GM19023 (cell line): ENCODE measurements around the gene CACNA1E.
"Not testable (repeated sequence)": the region's sequence is repeated elsewhere in the genome, so short reads cannot be mapped to it uniquely, and the experiment has no call there.

ENCODE experiments used
- ATAC-seq: cut with Tn5 transposase; IDR thresholded peaks from one replicate; pipeline ENCODE4 v1.9.1; 2021; ENCODE audit warnings: mild to moderate bottlenecking, moderate library complexity; ENCODE audit not compliant: unreplicated experiment

CACNA1E gene

GRCh38 chr1:181514298-181515290 is 31.3 kb downstream of the CACNA1E start:
- peak; percentile 84 for ATAC-seq

DNA sequence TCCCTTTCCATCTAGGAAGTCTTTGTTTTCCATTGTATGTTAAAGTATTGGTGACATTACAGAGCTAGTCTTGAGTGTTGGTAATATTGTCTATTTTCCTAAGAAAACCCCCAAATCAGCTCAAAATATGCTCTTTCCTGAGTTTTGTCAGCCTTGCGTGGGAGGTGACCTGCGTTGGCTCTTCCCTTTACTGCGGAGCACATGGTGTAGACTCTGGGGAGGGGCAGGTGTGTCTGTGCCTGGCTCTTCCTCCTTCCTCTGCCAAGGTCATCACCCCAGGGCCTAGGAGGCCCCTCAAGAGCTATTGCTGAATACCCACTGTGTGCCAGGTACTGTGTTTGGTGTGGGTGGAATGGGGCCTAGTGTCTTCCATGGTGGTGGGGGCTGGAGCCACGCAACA is 33.4 kb downstream of the CACNA1E start:
- ATAC-seq = no peak

GRCh38 chr1:181517181-181517875 is 34.0 kb downstream of the CACNA1E start:
- ATAC-seq = no peak

GRCh38 chr1:181518152-181518551 is 34.8 kb downstream of the CACNA1E start:
- ATAC-seq = no peak

GRCh38 chr1:181522864-181523263 is 39.5 kb downstream of the CACNA1E start:
- ATAC-seq = no peak

DNA sequence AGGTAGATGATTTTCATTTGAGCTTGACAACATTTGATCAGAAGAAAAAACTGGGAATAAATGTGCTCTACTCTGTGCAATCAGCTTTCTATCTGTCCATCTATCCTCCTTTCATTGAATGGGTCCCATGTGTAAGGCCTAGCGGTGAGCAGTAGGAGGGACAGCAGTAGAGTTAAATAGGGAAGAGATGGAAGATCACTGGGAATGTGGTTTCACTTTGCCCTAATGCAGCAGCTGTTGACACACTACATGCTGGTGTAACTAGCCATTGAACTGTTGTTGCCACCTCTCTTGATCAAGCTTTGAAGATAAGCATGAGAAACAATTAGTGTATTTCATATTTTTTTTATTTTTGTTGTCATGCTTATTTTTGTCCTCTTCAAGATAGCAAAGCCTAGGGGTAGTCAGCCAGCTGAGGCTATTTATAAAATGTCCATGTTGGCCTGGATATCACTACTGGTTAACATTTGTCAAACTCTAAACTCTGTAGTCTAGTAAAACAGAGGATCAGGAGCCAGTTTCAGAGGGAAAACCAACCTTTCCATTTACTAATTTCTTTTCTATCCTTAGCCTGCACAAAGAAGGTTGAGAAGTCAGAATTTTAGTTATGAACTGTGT is 41.9 kb downstream of the CACNA1E start:
- no peak for ATAC-seq

DNA sequence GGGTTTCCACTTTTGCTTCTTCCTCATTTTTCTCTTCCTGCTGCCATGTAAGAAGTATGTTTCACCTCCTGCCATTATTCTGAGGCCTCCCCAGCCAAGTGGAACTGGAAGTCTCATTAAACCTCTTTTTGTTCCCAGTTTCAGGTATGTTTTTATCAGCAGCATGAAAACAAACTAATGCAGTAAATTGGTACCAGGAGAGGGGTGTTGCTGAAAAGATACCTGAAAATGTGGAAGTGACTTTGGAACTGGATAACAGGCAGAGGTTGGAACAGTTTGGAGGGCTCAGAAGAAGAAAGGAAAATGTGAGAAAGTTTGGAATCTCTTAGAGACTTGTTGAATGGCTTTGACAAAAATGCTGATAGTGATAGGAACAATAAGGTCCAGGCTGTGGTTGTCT is 44.9 kb downstream of the CACNA1E start:
- not testable (repeated sequence) for ATAC-seq

DNA sequence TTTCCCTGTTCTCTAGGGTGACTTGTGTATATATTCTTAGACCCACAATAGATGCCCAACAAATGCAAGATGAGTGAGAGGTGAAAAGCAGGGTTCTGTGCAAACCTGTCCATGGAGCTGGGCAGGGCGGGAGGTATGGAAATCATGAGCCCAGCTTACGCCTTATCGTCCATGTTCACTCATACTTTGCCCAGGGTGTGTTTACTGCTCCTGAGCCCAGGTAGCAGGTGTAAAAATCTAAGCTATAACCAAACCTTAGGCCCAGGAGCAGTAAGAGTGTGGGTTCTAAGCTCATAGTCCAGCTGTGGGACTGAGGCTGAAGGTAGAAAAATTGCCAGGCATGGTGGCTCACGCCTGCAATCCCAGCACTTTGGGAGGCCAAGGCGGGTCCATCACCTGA is 48.1 kb downstream of the CACNA1E start:
- ATAC-seq = no peak

GRCh38 chr1:181531951-181532600 is 48.8 kb downstream of the CACNA1E start:
- ATAC-seq = no peak

DNA sequence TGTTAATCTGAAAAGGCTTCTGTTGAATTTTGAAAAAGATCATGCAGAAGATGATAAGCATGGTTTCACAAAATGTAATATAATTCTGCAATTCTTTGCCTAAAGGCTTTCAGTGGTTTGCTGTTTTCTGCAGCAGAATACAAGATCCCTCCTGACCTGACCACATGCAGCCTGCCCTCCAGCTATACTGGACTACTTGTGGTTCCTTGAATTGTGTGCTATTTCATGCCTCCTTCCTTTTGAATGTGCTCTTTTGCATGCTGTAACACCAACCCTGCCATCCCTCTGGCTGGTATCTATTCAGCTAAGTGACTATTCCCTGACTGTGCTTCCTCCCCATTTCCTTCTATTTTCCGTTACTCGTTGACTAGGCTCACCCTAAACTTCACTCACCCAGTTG is 55.5 kb downstream of the CACNA1E start:
- no peak for ATAC-seq

DNA sequence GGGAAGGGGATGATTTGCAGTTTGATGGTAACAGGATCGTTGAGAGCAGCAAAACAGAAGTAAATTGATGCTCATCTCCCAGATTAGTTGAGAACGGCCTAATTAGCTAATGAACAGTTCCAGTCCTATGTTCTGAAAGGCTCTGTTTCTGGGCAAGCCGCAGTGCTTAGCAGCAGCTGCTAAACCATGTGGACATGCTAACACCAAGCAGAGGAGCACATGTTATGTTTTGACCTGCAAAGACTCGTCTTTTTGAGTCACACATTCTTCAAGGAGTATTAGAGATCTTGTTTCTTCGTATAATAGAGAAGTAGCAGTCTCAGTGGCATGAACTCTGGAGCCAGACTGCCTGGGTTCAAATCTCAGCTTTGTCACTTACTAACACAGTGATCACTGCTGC is 58.1 kb downstream of the CACNA1E start:
- no peak for ATAC-seq

DNA sequence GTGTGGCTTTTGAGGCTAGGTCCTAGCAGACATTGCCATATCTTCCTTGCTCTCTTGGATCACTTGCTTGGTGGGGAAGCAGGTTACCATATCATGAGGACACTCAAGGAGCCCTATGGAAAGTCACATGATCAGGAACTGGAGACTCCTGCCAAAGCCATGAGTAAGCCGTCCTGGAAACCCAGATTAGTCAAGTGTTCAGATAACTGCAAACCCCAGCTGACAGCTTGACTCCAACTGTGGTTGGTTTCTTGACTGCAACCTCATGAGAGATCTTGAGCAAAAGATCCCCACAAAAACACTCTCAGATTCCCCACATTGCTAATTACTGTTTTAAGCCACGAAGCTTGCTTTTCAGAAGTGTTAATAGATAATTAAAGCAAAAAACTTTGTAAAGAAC is 58.6 kb downstream of the CACNA1E start:
- peak; percentile 71 for ATAC-seq

GRCh38 chr1:181542406-181542805 is 59.1 kb downstream of the CACNA1E start:
- ATAC-seq = peak; percentile 35

GRCh38 chr1:181545395-181545794 is 62.1 kb downstream of the CACNA1E start:
- no peak for ATAC-seq

DNA sequence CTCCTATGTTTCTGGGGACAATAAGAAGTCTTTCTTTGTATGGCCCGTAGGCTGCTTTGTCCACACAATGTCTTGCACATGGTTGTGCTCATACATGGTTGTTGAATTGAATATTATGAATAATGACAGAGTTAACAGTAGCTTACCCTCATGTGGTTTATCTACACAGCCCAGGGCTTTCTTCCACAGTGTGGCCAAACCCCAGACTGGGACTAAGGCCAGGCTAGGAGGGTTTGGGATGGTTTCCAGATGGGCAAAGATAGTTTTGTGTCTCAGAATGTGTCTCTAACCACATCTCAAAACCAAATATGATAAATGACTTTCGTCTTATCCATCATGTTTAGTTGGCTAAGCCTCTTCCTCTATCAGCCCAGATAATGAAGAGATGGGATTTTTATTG is 65.2 kb downstream of the CACNA1E start:
- ATAC-seq = no peak

- ATAC-seq = no peak
Observed at GRCh38 chr1:181551249-181551648, 67.9 kb downstream of the CACNA1E start.

- no peak for ATAC-seq
Observed at GRCh38 chr1:181551754-181552153, 68.4 kb downstream of the CACNA1E start.

- ATAC-seq = no peak
Observed at GRCh38 chr1:181554465-181554864, 71.1 kb downstream of the CACNA1E start.

DNA sequence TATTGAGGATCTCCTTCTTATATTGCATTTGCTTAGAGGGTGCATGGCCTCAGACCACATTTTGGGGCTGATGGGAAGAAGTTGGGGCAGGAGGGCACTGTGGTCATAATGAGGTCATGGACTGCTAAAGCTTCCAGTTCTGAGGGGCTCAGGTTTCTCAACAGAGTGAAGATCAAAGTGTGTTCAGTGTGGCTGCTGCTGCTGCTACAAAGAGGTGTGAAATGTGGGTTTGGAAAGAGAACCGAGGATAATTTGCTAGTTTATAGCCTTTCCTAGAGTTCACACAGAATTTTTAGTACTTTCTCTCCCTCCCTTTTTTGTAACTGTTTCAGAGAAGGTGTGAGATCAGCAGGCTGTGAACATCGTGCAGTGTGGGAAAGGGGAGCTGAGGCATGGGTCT is 73.3 kb downstream of the CACNA1E start:
- no peak for ATAC-seq

- ATAC-seq = no peak
Observed at GRCh38 chr1:181557313-181557712, 74.0 kb downstream of the CACNA1E start.

DNA sequence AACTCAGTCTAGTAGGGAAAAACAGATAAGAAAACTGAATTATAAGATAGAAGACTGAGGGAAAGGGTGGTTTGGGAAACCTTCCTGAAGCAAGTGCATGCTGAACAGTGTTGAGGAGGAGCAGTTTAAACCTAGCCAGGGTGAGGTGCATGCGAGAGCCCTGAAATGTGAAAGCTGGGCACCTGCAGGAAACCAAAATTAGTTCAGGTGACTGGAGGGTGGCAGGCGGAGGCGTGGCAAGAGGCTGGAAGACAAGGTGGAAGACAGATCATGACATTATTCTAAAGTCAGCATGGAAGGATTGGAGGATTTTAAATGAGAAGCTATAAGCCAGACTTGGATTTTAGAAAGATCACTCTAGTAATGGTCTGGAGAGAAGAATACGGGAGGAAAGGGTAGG is 75.1 kb downstream of the CACNA1E start:
- no peak for ATAC-seq
